GM19240 (cell line): Measurements from ENCODE around the gene PTPRCAP.

Source experiments
- DNase-seq: peaks from one replicate; pipeline ENCODE4 v3.0.0; 2011; ENCODE audit warnings: low spot score; ENCODE audit not compliant: insufficient read length

PTPRCAP gene

DNA sequence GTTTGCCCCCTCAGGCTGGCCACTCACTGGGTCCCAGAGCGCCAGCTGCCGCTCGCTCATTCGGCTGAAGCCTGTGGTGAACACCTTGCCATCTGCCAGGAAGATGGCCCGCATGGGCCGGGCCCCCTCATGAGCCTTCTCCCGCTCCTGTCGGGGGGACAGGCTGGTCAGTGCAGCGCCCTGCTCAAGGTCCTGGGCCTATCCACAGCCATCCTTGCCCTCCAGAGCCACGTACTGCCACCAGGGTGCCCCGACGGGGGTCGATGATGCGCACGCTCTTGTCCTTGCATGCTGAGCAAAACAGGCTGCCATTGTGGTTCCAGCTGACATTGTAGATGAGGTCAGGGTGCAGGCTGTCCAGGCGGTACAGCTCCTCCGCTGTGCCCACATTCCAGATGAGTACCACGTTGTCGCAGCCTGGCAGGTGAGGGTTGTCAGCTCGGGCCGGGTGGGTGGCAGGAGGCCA is 3.6 kb upstream of the PTPRCAP start:
- no peak for DNase-seq

DNA sequence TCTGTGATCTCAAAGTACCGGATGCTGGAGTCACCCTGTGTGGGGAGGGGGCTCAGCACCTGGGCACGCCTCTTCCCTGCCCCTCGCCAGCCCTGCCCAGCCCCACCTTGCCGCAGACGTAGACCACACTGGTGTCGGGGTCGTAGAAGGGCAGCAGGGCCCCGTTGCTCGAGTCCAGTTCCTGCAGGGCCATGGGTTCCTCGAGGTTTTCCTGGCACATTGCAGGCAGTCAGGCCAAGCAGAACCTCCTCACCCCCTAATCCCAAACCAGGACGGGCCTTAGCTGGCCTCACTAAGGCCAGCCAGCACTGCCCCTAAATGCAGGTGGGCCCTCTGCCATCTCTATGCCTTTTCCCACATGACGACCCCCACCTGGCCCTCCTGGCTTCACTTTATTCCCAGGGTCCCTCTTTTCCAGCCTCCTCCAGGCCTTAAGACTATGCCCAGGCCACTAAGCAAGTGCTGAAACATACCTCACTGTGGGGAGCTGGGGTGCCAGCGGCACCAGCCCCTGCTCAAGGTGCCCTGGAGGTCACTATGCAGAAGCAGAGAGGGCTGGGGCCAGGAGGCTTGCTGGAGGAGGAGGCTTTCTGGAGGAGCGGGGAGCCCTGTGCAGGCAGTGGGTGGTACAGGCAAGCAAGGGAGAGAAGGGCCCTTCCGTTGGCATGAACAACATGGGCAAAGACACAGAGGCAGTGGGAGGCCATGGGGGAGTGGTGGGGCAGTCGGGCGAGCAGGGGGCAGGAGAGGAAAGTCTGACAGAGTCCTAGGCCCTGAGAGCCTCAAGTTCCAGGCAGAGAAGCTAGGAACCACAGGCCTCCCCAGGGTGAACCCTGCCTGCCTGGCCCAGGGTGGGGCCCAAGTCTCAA is 3.0 kb upstream of the PTPRCAP start:
- no peak for DNase-seq

DNA sequence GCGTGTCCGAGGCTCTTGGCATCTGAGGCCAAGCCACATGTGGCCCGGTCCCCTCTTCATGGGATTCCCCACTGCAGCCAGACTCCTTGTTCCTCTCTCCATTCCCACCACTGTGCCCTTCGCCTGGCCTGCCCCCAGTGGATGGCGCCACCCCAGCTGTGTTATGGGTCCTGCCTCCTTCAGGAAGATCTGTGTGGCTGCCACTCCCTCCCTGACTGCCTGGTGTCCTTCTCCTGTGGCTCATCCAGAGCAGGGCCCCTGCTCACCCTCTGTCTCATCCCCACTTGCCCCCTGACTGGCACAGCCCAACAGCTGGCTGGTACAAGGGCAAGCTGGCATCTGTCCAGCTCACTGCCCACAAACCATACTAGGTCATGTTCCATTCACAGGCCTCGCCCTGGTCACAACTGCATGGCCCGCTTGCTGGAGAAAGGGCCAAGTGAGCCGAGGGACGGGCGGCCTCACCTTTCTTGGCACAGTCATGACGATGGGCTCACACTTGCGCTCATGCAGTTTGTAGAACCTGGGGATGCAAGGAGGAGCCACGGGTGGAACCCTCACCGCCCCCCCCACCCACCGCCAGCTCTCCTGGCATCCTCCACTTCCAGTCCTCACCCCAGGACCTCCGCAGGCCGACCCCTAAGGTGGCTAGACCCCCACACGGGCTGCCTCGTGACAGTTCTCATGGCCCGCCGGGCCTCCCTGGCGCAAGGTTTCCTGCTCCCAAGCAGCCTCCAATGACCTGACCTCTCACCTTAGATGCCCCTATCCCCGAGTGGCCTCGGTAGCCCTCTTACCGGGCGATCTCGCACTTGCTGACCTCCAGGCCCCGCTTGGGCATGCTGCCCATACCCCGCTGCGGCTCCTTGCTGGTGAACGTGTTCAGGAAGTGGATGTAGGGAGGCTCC is 2.1 kb upstream of the PTPRCAP start:
- DNase-seq = no peak

DNA sequence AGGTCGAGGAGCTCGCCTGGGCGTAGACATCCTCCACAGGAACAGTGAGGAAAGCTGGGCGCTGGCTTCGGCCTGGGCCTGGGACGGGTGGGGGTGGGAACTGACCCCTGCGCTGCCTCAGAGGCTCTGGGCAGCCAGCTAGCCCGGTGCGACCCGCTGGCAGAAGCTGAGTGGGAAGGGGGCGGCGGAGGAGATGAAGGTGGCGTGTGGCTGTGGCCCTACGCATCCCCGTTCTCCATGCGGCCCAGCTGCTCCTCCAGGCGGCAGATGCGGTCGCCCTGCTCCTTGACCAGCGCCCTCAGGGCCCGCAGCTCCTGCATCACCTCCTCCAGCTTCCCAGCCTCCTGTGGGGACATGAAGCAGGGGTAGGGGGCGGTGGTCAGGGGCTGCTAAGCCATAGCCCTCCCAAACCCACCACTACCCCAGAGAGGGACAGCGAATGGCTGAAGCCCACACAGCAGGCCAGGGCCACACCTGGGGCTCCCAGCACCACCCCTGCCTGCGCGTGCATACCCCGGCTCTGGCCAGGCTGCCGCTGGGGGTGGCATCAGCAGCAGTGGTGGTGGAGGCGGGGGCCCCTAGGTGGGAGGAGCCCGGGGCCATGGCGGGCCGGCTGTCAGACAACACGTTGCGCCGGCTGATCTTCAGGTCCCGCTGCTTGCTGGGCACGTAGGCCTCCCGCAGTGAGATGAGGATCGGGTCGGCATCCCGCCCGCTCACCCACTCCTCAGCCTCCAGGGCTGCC is 848 bp upstream of the PTPRCAP start:
- no peak for DNase-seq

DNA sequence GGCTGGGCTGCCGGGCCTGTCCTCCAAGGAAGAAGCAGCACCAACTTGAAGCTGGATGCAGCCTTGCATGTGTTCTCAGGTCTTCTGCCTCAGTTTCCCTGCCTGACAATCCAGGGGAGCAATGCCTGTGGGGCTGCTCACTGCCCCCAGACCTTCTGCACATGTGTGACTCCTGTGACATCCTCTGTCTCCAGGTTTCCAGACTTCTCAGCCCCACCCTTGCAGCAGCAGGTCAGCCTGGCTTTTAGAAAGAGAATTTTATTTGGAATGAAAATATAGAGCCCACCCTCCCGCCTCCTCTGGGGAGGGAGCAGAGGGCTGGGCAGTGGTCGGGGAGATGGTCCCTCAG is 301 bp upstream of the PTPRCAP start:
- DNase-seq = no peak

DNA sequence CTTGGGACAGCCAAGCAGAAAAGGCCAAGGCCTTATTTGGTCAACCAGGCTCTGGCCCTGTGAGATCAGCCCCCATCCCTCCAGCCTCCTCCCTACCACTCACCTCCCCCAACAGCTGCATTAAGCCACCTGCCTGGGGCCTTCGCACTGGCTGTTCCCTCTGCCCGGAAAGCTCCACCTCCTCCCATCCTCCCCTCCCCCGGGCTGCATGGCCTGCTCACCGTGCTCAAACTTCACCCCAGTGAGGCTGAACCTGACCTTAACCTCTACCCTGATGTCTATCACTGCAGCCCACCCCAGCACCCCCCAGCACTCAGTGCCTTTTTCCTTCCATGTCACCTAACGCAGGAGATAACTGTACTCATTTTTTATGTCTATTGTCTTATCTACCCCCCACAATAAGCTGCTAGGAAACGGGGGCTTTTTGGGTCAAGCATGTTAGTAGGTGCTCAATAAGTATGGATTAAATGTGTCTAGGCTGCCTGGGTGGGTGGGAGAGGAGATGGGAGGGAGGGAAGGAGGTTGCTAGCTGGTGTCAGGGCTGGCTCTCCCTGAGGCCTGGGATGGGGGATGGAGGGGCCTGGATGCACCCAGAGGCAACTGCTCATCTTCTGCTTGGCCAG is 912 bp downstream of the PTPRCAP start:
- DNase-seq = peak; percentile 82

DNA sequence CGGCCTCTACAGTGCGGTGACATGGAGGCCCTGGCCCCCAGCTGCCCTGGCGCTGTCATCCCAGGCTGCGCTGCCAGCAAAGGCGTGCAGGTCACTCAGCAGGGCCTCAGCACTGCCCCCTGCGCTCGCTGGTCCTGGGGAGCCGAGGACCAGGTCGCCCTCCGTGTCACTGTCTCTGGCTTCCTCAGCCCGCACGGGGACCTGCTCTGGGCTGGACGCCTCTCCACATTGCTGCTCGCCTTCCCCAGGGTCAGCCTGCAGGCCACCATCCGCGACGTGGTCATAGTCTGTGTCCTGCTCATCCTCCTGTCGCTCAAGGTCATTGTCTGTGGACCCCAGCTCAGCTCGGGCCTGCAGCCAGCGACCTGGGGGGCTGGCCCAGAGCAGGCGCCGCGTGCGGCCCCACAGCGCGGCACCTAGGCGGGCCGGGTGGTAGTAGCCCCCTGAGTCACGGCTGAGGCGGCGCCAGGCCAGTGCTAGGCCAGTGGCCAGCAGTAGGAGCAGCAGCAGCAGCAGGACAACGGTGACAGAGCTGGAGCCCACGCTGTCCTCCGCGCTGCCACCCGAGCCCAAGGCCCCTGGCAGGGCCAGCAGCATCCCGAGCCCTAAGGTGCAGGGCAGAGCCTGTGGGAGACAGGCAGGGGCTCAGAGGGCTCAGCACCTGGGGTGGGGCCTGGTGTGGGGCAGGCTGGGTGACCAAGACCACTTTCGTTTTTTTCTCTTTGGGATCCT is 1.6 kb downstream of the PTPRCAP start:
- DNase-seq = no peak

DNA sequence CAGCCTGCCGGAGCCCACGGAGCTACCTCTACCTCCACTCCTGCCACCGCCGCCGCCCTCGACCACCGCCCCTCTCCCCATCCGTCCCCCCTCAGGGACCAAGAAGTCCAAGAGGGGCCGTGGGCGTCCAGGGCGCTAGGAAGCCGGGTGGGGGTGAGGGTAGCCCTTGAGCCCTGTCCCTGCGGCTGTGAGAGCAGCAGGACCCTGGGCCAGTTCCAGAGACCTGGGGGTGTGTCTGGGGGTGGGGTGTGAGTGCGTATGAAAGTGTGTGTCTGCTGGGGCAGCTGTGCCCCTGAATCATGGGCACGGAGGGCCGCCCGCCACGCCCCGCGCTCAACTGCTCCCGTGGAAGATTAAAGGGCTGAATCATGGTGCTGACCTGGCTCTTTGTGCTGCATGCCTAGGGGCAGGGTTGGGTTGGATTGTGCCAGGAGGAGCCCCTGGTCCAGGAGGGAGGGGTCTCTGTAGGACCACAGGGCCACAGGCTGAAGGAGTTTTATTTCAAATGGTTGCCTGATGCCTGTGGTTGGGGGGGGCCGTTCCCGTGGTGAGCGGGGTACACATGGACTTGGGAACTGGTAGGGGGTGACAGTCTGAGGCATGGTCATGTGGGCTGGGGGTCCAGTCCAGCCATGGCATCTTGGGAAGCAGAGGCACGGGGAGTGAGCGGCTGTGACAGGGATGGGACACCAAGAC is 2.3 kb downstream of the PTPRCAP start:
- DNase-seq = no peak

DNA sequence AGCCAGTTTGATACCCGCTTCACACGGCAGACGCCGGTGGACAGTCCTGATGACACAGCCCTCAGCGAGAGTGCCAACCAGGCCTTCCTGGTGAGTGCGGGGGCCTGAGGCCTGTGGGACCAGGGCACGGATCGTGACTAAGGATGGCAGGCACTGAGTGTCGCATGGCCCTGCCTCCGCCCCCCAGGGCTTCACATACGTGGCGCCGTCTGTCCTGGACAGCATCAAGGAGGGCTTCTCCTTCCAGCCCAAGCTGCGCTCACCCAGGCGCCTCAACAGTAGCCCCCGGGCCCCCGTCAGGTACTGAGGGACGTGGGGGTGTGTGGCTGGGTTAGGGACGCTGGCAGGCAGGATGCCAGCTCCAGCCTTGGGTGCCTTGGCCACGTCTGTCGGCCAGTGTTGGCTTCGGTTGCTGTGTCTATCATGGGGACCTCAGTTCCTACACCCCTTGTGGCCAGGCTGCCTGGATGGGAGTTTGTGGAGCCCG is 3.0 kb downstream of the PTPRCAP start:
- DNase-seq = no peak

DNA sequence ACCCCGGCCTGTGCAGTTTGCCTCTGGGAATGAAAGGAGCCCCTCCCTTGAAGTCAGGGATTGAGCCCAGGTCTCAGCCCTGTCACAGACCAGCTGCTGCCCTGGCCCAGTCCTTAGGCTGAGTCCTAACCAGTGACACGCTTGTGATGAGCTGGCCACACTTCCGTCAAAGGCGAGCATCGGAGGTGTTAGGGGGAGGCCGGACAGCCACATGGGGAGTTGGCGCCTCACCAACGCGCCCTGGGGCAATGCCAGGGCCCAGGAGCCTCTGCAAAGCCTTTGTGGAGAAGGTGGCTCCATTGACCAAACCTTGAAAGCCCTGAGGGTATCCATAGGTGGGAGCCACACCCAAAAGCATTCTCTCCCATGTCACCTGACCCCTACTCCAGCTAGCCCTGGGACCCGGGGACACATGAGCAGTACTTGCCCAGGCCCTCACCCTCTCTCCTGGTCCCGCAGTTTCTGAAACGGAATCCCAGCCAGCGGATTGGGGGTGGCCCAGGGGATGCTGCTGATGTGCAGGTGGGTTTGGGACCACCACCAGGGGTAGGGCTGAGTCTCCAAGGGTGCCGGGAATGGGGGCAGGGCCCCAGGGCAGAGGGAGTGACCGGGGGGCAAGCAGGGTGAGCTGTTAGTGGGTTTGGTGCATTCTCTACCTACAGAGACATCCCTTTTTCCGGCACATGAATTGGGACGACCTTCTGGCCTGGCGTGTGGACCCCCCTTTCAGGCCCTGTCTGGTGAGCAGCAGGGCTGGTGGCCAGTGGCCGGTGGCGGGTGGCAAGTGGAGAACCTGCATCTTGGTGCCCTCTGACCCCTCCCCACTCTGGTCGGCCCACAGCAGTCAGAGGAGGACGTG is 3.7 kb downstream of the PTPRCAP start:
- no peak for DNase-seq

DNA sequence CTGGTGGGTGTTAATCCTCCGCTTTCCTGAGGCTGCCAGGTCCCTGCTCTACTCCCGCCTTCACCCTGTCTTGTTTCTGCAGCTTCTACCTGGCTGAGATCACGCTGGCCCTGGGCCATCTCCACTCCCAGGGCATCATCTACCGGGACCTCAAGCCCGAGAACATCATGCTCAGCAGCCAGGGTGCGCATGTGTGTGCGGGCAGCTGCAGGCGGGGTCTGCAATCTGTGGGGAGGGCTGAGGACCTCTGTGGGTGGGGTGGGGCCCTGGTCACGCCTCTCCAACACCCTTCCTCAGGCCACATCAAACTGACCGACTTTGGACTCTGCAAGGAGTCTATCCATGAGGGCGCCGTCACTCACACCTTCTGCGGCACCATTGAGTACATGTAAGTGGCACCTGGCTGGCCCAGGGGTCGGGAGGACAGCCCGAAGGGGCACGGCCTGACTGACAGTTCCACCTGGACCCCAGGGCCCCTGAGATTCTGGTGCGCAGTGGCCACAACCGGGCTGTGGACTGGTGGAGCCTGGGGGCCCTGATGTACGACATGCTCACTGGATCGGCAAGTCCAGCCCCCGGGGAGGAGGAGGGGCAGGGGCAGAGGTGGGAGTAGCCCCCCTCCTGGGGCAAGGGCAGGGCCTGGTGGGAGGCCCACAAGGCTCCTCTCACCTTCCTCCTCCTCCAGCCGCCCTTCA is 4.7 kb downstream of the PTPRCAP start:
- no peak for DNase-seq

DNA sequence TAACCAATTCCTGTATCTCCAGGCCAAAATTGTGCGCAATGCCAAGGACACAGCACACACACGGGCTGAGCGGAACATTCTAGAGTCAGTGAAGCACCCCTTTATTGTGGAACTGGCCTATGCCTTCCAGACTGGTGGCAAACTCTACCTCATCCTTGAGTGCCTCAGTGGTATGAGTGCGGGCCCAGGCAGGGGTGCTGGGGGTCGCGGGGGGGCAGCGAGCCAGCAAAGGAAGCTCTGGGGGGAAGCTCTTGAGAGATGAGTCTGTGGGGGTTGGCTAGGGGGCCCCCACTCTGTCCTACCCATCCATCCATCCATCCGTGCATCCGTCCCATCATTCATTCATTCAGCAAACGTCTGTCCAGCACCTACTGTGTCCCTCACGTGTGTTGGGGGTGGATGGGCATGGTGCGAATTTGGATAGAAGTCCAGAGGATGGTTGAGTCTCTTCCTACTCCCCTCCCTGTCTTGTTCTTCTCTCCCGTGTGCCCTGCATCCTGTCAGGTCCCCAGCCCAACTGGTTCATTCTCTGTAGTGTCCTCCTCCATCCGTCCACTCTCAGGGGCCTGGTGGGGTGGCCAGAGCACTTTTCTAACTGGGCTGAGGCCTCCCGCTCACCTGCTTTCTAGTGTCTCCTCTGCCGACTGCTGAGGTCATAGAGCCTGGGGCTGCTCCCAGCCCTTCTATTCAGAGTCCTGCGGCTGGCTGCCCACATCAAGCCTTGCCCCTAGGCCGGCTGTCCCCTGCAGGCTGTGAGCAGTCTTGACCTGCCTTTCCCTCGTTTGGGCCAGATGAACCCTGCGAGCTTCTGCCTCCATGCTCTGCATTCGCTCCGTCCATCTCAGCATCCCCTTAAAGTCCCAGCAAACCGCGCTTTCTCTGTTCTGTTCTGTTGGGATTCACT is 5.9 kb downstream of the PTPRCAP start:
- no peak for DNase-seq

DNA sequence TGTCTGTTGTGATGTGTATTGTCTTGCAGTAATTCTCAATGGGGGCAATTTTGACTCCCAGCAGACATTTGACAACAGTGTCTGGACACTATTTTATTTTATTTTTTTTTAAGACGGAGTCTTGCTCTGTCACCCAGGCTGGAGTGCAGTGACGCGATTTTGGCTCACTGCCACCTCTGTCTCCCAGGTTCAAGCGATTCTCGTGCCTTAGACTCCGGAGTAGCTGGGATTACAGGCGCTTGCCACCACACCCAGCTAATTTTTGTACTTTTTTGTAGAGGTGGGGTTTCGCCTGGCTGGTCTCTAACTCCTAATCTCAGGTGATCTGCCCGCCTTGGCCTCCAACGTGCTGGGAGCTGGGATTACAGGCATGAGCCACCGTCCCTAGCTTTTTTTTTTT is 7.8 kb downstream of the PTPRCAP start:
- DNase-seq = no peak

DNA sequence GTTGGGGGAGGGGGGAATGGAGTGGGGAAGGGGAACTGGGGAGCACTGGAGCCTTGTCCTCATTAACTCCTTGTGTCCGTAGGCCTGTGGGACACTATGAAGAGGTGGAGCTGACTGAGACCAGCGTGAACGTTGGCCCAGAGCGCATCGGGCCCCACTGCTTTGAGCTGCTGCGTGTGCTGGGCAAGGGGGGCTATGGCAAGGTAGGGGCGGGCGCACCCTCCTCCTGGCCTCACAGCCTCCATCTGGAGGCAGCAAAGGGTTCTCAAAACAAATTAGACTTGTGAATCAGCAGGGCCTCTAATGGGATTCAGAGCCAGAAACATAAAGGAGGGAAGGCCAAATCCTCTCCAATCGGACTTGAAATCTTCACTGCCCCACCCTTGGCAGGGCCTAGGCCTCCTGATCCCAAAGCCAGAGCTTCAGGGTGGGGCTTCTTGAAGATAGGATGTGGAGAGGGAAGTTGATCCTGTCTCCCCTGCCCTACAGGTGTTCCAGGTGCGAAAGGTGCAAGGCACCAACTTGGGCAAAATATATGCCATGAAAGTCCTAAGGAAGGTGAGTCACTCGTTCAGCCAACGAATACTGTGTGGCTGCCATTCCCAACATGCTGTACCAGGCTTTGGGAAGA is 8.3 kb downstream of the PTPRCAP start:
- DNase-seq = no peak

DNA sequence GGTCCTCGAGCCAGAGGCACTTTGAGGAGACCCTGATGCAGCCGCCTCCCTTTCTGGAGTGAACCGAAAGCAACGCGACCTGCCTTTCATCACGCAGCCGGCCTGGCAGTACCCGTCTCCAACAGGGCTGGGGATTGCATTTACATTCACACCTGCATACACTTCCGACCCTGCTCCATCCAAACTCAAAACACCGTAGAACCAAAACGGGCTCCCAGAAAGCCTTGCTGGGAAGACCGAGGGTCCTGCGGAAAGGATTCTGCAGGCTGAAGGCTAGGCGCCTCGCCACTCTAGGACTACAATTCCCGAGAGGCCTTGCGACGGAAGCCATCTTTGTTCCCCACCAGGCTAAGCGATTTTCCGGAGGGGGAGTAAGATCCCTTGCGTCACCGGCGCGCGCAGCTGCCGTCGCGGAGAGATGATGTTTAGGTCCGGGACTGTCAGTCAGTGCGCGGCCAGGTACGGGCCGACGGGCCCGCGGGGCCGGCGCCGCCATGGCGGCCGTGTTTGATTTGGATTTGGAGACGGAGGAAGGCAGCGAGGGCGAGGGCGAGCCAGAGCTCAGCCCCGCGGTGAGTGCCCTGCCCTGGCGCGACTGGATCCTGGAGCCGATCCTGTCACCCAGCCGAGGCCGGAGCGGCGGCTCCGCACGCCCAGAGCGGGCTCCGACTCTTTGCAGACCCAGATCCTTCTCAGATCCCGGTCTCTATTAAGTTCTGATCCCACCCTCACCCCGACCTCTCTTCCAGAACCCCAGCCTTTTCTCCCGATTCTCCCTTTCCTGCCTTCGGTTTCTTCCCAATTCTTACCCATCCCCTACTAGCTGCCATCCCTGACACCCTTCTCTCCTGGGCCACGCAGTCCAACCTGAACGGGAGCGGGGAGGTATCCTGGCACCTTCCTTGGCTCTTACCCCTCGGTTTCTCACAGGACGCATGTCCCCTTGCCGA is 9.2 kb downstream of the PTPRCAP start, which contains the start of gene RPS6KB2:
Gene RPS6KB2, plus strand, starts transcription at position 443 of the 950 bp plus-strand sequence. Its CDS starts 52 bp downstream, at position 495.
- DNase-seq = peak; percentile 99
